HG03039 (cell line): ENCODE results near the gene PTPRG.
A peak's percentile ranks its signal among the peaks of the same experiment; 100 is the strongest.

Experiments used
- ATAC-seq: cut with Tn5 transposase; IDR thresholded peaks from one replicate; pipeline ENCODE4 v1.9.1; 2021; ENCODE audit warnings: mild to moderate bottlenecking, moderate library complexity; ENCODE audit not compliant: unreplicated experiment

PTPRG gene

GRCh38 chr3:61910732-61911131 is 349.4 kb downstream of the PTPRG start:
- no peak for ATAC-seq

DNA sequence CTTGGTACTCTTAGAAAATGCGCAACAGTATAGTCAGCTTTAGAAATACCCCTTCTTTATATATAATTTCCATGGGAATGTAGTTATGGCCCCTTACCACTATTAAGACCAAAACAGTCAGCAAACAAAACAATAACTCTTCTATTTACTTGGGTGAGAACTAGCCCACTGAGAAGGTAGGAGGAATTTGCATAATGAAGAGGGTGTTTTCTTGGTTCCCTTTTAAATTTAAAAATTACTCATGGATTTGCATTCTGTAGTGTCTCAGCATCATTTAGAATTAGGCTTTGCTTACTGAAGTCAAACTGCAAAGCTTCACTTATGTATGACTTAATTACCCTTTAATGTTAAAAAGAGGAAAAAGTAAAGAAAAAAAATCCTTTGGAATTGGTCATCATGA is 350.8 kb downstream of the PTPRG start:
- peak; percentile 71 for ATAC-seq

GRCh38 chr3:61913701-61914100 is 352.3 kb downstream of the PTPRG start:
- ATAC-seq = no peak

- ATAC-seq = no peak
Observed at GRCh38 chr3:61914276-61914675, 352.9 kb downstream of the PTPRG start.

- no peak for ATAC-seq
Observed at GRCh38 chr3:61915296-61915695, 353.9 kb downstream of the PTPRG start.

- no peak for ATAC-seq
Observed at GRCh38 chr3:61919371-61919770, 358.0 kb downstream of the PTPRG start.

DNA sequence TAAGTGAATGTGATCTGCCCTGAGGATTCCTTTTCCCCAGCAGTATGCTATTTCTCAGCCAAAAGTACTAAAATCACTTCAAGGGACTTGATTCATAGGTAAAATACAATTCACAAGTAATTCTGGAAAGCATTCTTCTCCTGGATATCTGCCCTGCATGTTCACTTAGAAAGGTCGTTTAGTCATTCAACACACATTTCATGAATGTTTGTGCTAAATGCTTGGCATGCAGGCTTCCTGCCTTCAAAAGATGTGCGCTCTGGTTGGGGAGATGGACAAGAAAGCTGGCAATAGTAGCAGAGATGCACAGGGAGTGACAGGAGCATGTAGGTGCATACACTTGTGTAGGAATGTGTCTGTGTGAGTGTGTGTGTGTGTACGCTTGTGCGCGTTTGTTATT is 360.7 kb downstream of the PTPRG start:
- ATAC-seq = no peak

DNA sequence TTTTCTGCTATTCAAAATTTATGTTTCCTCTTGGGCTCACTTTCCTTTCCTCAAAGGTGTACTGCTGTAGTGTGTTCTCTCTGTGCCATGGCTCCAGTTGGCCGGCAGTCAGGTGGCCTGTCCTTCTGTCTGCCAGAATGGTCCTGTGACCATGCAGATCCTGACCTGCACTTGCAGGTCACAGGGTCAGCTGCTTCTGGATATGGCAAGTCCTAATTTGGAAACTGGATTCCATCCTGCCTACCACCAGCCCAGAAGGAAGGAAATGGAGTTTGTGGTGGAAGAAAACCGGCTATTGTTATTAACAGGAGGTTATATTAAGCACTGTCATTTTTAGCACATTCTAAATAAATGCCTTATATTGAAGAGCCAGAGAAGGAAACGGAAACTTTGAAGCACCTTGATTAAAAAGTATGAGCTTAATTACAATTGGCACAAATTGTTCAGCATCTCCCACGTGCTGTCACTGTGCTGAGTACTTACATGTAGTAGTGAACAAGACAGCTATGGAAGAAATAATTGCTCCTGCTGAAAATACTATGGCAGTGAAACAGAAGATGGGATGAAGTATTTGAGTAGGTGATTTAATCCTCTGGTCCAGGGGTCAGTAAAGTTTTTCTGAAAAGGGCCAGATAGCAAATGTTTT is 362.8 kb downstream of the PTPRG start:
- no peak for ATAC-seq

- ATAC-seq = no peak
Observed at GRCh38 chr3:61924991-61925390, 363.6 kb downstream of the PTPRG start.

- no peak for ATAC-seq
Observed at GRCh38 chr3:61925721-61926120, 364.4 kb downstream of the PTPRG start.

GRCh38 chr3:61926923-61927322 is 365.6 kb downstream of the PTPRG start:
- no peak for ATAC-seq

- no peak for ATAC-seq
Observed at GRCh38 chr3:61927332-61927731, 366.0 kb downstream of the PTPRG start.

DNA sequence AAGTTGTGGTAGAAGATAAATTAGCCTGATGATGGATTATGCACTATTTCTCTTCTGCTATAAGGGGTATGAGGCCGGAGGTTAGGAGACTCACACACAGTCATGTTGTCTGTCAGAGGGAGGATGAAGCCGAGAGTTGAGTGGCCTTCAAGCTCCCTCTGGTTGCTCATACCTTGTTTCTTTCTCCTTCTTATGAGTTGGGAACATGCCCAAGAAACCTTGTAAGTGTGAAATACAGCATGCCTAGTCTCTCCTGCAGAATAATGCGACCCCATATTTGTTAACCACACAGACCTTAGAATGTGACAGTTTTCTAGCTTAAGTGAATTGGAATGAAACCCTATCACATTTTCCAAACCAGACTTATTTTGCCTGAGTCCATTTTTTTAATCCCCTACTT is 366.7 kb downstream of the PTPRG start:
- ATAC-seq = no peak

- ATAC-seq = no peak
Observed at GRCh38 chr3:61928776-61929314, 367.5 kb downstream of the PTPRG start.

DNA sequence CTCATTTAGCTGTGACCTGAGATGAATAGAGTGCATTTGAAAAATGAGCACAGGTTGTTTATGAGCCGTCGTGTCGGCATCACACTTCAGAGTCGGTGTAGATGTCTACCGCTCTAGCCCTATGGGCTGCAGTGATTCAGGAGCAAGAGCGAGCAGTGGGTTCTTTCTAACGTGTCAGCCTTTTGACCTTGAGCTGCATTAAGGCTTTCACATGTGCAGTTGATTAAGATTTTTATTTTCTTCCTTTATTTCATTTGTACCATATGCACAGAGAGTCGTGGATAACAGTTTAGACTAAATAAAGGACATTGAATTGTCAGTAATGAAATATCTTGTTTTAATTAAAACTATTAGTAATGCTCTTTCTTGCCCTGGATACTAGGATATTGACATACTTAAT is 368.2 kb downstream of the PTPRG start:
- no peak for ATAC-seq

GRCh38 chr3:61932499-61932898 is 371.1 kb downstream of the PTPRG start:
- ATAC-seq = no peak

DNA sequence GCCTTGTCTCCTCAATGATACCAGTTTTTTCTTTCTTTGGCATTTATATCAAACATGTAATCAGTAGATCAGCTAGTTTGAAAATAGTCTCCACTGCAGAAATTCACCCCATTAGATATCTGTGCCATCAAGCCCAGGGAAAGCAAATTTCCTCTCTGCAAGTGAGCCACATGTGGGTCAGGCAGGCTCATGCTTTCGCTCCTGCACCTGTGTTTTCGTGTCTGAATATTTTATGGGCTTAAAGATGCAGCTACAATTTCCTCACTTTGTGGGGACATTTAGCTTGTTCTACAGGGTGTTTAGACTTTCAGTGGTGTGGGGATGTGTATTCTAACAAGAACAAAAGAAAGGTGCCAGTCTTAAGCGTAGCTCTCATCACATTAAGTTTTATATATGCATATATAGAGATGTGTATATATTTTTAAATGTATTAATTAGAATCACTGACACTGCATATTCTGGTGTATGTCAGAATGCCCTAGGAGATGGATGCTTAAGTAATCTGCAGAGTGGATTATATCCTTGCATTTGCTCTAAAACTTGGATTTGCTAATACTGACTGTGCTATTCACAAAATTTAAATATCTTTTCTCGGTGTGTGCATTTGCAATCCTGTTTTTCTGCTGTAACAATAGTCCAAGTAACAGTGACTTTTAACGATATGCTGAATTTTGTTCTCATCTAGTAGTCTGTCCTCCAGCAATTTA is 372.6 kb downstream of the PTPRG start:
- ATAC-seq = no peak

GRCh38 chr3:61934505-61934871 is 373.1 kb downstream of the PTPRG start:
- ATAC-seq = no peak

DNA sequence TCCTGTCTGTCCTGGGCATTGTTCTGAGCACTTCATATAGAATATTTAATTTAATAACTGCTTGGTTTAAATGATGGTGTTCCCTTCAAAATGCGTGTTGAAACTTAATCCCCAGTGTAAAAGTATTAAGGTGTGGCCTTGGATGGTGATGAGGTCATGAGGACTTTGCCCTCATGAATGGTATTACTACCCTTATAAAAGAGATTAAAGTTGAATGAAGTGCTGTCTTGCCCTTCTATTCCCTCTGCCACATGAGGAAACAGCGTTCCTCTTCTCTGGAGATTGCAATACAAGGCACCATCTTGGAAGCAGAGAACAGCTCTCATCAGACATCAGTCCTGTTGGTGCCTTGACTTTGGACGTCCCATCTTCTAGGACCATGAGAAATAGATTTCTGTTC is 374.4 kb downstream of the PTPRG start:
- ATAC-seq = no peak

DNA sequence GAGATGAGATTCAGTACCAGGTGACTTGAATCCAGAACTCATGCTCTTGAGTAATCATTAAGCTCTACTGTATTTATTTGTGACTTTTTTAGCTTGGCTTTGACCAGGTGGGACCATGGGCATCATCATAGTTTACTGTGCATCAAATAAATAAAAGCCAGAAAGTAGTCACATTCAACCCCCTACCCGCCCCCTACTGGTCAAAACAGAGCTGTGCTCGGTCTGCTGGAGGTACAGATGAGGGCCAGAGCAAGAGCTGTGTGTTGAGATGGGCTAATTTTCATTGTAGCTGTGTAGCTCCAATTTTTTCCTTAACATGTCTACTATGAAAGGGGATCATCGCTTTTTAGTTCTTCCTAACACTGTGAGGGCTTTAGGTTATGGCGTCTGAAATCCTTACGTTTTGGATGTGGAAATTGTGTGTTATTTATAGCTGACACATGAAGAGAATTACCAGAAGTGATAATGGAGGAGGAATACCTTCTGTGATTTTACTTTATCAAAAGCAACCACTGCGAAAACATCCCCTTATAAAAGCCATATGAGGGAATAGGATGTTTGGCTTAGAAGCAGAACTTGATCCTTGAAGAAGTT is 375.1 kb downstream of the PTPRG start:
- no peak for ATAC-seq

DNA sequence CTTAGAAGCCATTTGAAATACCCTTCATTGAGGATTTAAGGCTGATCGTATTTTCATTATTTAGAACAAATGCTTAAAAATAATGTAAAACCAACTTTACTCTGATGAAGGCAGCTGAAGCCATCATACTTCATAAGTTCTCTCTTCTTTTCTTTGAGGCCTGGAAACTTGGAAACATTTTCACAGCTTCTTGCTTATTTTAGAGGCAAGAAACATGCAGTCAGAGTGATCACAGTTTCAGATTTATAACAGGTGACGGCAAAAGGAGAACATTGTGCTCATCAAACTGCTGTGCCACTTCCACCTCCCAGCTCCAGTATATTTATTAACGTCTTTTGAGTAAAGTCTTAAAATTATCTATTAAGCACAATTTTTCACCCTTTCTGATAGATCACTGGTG is 376.1 kb downstream of the PTPRG start:
- ATAC-seq = no peak

DNA sequence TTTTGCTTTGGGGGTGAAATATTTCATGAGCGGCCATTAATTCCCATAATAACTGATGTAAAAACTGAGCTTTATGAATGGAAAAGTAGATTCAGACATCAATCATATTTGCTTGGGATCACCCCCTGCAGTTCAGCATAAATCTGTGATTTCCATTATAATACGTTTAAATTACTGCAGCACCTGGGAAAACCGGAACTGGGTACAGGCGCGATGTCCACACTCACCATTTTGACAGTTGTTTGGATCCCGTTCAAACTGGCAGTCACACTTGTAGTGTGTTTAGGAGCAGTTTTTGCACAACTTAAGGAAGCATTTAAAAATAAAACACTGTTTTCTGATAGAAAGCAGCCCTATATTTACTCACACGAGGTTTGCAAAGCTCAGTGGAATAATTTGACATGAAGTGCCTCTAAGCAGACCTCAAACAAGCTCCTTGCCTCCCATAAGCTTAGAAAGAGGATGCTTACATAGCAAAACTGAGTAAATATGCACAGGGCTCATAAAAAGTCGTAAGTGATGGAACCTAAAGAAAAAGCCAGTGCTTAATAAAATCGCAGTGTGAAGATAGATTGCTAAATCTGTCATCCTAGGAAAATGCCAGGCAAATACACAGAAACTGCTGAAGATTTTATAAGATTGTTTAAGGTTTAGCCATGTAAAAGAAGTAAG is 377.6 kb downstream of the PTPRG start:
- no peak for ATAC-seq
